GM12878 (cell line): ENCODE measurements around the gene RASSF4. TPM values are rescaled to one million over a fixed set of nuclear protein-coding genes. Genes with fewer than 3 reads are reported as not detected.

Source experiments
- ATAC-seq: fragments of 200-7000 bp; cut with Tn5 transposase; 3 replicates; pipeline ENCODE4 v1.9.1; 2020; ENCODE audit warnings: mild to moderate bottlenecking, moderate library complexity
- BruUV-seq: library from RNA; stranded (reverse); fragments of 400-500 nt; replicated peaks from 2 replicates; lab custom pipeline; 2021; lab: Mats Ljungman, UMichigan
- CTCF ChIA-PET: fragments of 300-600 bp; sonication (Branson Sonifier 250); formaldehyde crosslinking; extraction: SDS; loops from one replicate; lab custom pipeline; 2021; ENCODE audit warnings: inconsistent platforms; lab: Yijun Ruan, JAX
- POLR2A ChIA-PET: fragments of 350-600 bp; formaldehyde crosslinking; extraction: SDS; loops from one replicate; lab custom pipeline; 2021; ENCODE audit warnings: inconsistent platforms; lab: Charles Lee
- RAD21 ChIA-PET: fragments of 300-600 bp; sonication (Branson Sonifier 250); formaldehyde crosslinking; loops from one replicate; lab custom pipeline; 2023; ENCODE audit warnings: antibody characterized with exemption; ENCODE audit not compliant: unreplicated experiment; lab: Charles Lee
- SMC1A ChIA-PET: fragments of 300-600 bp; sonication (Branson Sonifier 250); formaldehyde crosslinking; loops from one replicate; lab custom pipeline; 2023; ENCODE audit not compliant: unreplicated experiment, uncharacterized antibody; lab: Charles Lee
- DNase-seq: peaks from one replicate; pipeline ENCODE4 v3.0.0-alpha.2; 2011; ENCODE audit warnings: low read depth, low spot score
- FAIRE-seq: peaks from 3 replicates; lab custom pipeline; 2011; peaks lifted over from hg19 to GRCh38; lab: Jason Lieb, UNC
- H2AFZ ChIP-seq: 2 replicates; pipeline ENCODE4 v1.6.0; 2011; ENCODE audit warnings: low read depth, low read length, control low read depth; ENCODE audit not compliant: control insufficient read depth
- H3K27ac ChIP-seq: 2 replicates; pipeline ENCODE4 v1.5.1; 2011; ENCODE audit warnings: control low read depth; ENCODE audit not compliant: control insufficient read depth, insufficient read depth
- H3K27me3 ChIP-seq, 2 experiments: replicated peaks in 1 of 2; 2 replicates each; pipeline versions ENCODE4 v1.6.0 to v1.6.1; 2011; ENCODE audit warnings: low read length in 1 of 2; ENCODE audit not compliant: control insufficient read depth in 2 of 2, insufficient read depth in 2 of 2
- H3K36me3 ChIP-seq, 2 experiments: 2 replicates each; pipeline ENCODE4 v1.5.1; 2011; ENCODE audit warnings: low read length in 1 of 2; ENCODE audit not compliant: control insufficient read depth in 2 of 2, insufficient read depth in 2 of 2
- H3K4me1 ChIP-seq: 2 replicates; pipeline ENCODE4 v1.6.1; 2011; ENCODE audit warnings: mild to moderate bottlenecking, low read length, moderate library complexity, mixed read lengths; ENCODE audit not compliant: control insufficient read depth, insufficient read depth
- H3K4me2 ChIP-seq: 2 replicates; pipeline ENCODE4 v1.6.0; 2011; ENCODE audit warnings: control low read depth; ENCODE audit not compliant: control insufficient read depth, insufficient read depth
- H3K4me3 ChIP-seq: fragments of 200-600 bp; sonication (generic); 2 replicates; pipeline ENCODE4 v1.5.1; 2016
- H3K79me2 ChIP-seq: 2 replicates; pipeline ENCODE4 v1.6.0; 2011; ENCODE audit warnings: low read length; ENCODE audit not compliant: control insufficient read depth, insufficient read depth
- H3K9ac ChIP-seq: 2 replicates; pipeline ENCODE4 v1.8.0; 2011; ENCODE audit warnings: low read length, control low read depth, mixed read lengths; ENCODE audit not compliant: control insufficient read depth, insufficient read depth
- H3K9me3 ChIP-seq: replicated peaks from 3 replicates; pipeline ENCODE4 v1.5.1; 2011; ENCODE audit warnings: mild to moderate bottlenecking, low read length; ENCODE audit not compliant: control insufficient read depth, insufficient read depth
- H4K20me1 ChIP-seq: 2 replicates; pipeline ENCODE4 v1.6.0; 2011; ENCODE audit not compliant: control insufficient read depth, insufficient read depth
- EGR1 ChIP-seq, 2 experiments: IDR thresholded peaks; 1 replicate in 1 of 2; 2 replicates in 1 of 2; pipeline ENCODE4 v1.6.1; 2011 to 2012; ENCODE audit warnings: low read depth in 2 of 2, low read length in 2 of 2, borderline replicate concordance in 1 of 2, mild to moderate bottlenecking in 1 of 2, moderate library complexity in 1 of 2
- HDAC2 ChIP-seq: fragments of 200-600 bp; sonication (generic); IDR thresholded peaks from 2 replicates; pipeline ENCODE4 v1.6.1; 2017
- IRF4 ChIP-seq: IDR thresholded peaks from 2 replicates; pipeline ENCODE4 v1.6.1; 2011; ENCODE audit warnings: low read depth, low read length
- MTA3 ChIP-seq: IDR thresholded peaks from 2 replicates; pipeline ENCODE4 v1.6.1; 2012; ENCODE audit warnings: low read length, inconsistent platforms, borderline replicate concordance
- NFIC ChIP-seq: IDR thresholded peaks from 2 replicates; pipeline ENCODE4 v1.6.1; 2012; ENCODE audit warnings: low read depth, mild to moderate bottlenecking, inconsistent platforms, low read length, moderate library complexity
- POLR2A ChIP-seq: IDR thresholded peaks from 2 replicates; pipeline ENCODE4 v1.6.1; 2011; ENCODE audit warnings: low read depth, mild to moderate bottlenecking, low read length
- SRF ChIP-seq, 2 experiments: IDR thresholded peaks; 2 replicates each; pipeline ENCODE4 v1.6.1; 2011; ENCODE audit warnings: low read depth in 2 of 2, low read length in 2 of 2, mild to moderate bottlenecking in 1 of 2, moderate library complexity in 1 of 2
- STAT3 ChIP-seq: IDR thresholded peaks from 2 replicates; pipeline ENCODE4 v1.6.1; 2011; ENCODE audit warnings: low read depth, low read length, improper control_type of control experiment
- ZNF24 ChIP-seq: fragments of 450-650 bp; IDR thresholded peaks from 2 replicates; pipeline ENCODE4 v1.6.1; 2017; ENCODE audit warnings: antibody characterized with exemption, mild to moderate bottlenecking
- WGBS: methylation state at CpG from one replicate; pipeline ENCODE4 v1.1.6; 2016; ENCODE audit warnings: low lambda C conversion rate; ENCODE audit not compliant: insufficient replicate concordance, insufficient coverage; ENCODE audit errors: missing lambda C conversion rate; 5-methylcytosine and 5-hydroxymethylcytosine counted together
- in situ Hi-C: fragments of 300-500 bp; cut with MboI; formaldehyde crosslinking; loops from 9 replicates; pipeline ENCODE4 v1.14.3; 2018; ENCODE audit warnings: mixed read lengths
- intact Hi-C: fragments of 100-400 bp; cut with micrococcal nuclease; formaldehyde crosslinking; loops from one replicate; pipeline ENCODE4 v1.14.2; 2022; ENCODE audit not compliant: unreplicated experiment
- polyA plus RNA-seq, 11 experiments: library from polyadenylated mRNA; depleted of rRNA in 4 of 11; unstranded in 6 of 11; stranded (reverse) in 5 of 11; fragments of >200 nt; fragmentation: Nextera tagmentation in 4 of 11; fragmentation: Illumina TruSeq in 1 of 11; extraction: Ambion mirVana in 4 of 11; extraction: Trizol in 1 of 11; gene quantifications; 1 replicate in 1 of 11; 2 replicates in 10 of 11; pipeline versions ENCODE4 v1.2.1 to v1.2.3, GENCODE V29; 2011 to 2016; ENCODE audit warnings: inconsistent platforms in 2 of 11, missing spikeins in 2 of 11, low read depth in 1 of 11
- total RNA-seq, 4 experiments: library from RNA; depleted of rRNA in 3 of 4; stranded (reverse); fragments of >200 nt in 3 of 4; fragmentation: Illumina TruSeq in 1 of 4; extraction: Trizol in 1 of 4; gene quantifications; 2 replicates each; pipeline versions ENCODE4 v1.2.1 to v1.2.3, GENCODE V29; 2013 to 2021
- TF ChIP-seq, protein P1 (sequence below): fragments of 150-350 bp; IDR thresholded peaks from 2 replicates; pipeline ENCODE4 v1.6.1; 2016; ENCODE audit warnings: low read depth, low read length
- TF ChIP-seq, protein P2 (sequence below), 3 experiments: IDR thresholded peaks in 2 of 3; conservative IDR thresholded peaks in 1 of 3; 2 replicates each; pipeline ENCODE4 v1.5.1; 2011; ENCODE audit warnings: low read depth in 3 of 3, low read length in 3 of 3, mild to moderate bottlenecking in 3 of 3, control low read depth in 2 of 3, moderate library complexity in 2 of 3, inconsistent platforms in 1 of 3, mixed read lengths in 1 of 3; ENCODE audit not compliant: control insufficient read depth in 2 of 3, insufficient read depth in 1 of 3; ENCODE audit errors: extremely low read depth in 1 of 3

Gene RASSF4
- total and polyA plus RNA-seq, 10 of the 15 experiments (the other 5 are each of a cell fraction or from before 2014, with no cell fraction given) = 3.7 to 71.1 (median 16.8) TPM

DNA sequence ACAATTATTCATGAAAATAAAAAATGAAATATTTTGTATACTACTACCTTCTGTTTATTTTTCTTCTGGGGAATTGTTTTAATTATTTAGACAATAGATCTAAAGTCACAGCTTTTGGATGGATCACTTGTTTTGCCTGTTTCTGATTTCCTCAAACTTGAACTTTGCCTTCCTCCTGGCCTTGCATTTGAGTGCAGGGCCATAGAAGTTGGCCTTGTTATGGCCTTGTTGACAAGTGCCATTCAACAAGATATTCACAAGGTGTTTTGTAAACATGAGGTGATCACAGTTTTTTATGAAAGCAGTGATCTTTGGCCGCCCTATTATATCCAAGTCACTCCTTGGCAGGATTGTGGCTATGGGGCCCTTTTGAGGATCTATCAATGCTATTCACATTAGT is 45.7 kb downstream of the RASSF4 start:
- Histone ChIP-seq H3K4me2 (no peak overlapping the region), H3K9me3 (peaks cover 4% of the 10 kb centered on the region), H3K27ac (no peak overlapping the region), H3K4me3 (no peak overlapping the region), H4K20me1 (no peaks in the 10 kb centered on the region), H3K36me3 (0 out of 4 replicates have a peak, but pooled peaks cover 0 to 3% of the 10 kb centered on the region in 2 experiments)
- intact Hi-C loops (loop anchor here (10.0 kb wide), 1 partner anchor 950 kb away; no protein-coding TSS in a partner anchor), in situ Hi-C loops (loop anchor here (10.0 kb wide), 1 partner anchor 1020 kb away; no protein-coding TSS in a partner anchor)
- CTCF ChIA-PET = interaction anchor here (1.0 to 2.3 kb wide), 5 partner anchors 11 to 230 kb away, joined by 3 to 10 read pairs (median 3); no protein-coding TSS in a partner anchor
- WGBS = 95% methylated on average over 1 of the region's 1 CpG
- RAD21 ChIA-PET = interaction anchor here (1.3 to 4.8 kb wide), 2 partner anchors 72 to 230 kb away, joined by 3 to 24 read pairs; no protein-coding TSS in a partner anchor
- no peak for DNase-seq
- no TSS peak for BruUV-seq
- TF ChIP-seq STAT3 = no peak
- TF ChIP-seq SRF (IDR thresholded peaks at IDR 0.05; ENCODE audit: low read depth in 2 of 2, low read length in 2 of 2) = no peak
- TF ChIP-seq, protein P1, sequence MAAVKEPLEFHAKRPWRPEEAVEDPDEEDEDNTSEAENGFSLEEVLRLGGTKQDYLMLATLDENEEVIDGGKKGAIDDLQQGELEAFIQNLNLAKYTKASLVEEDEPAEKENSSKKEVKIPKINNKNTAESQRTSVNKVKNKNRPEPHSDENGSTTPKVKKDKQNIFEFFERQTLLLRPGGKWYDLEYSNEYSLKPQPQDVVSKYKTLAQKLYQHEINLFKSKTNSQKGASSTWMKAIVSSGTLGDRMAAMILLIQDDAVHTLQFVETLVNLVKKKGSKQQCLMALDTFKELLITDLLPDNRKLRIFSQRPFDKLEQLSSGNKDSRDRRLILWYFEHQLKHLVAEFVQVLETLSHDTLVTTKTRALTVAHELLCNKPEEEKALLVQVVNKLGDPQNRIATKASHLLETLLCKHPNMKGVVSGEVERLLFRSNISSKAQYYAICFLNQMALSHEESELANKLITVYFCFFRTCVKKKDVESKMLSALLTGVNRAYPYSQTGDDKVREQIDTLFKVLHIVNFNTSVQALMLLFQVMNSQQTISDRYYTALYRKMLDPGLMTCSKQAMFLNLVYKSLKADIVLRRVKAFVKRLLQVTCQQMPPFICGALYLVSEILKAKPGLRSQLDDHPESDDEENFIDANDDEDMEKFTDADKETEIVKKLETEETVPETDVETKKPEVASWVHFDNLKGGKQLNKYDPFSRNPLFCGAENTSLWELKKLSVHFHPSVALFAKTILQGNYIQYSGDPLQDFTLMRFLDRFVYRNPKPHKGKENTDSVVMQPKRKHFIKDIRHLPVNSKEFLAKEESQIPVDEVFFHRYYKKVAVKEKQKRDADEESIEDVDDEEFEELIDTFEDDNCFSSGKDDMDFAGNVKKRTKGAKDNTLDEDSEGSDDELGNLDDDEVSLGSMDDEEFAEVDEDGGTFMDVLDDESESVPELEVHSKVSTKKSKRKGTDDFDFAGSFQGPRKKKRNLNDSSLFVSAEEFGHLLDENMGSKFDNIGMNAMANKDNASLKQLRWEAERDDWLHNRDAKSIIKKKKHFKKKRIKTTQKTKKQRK = no peak
- TF ChIP-seq EGR1 (IDR thresholded peaks at IDR 0.05; ENCODE audit: borderline replicate concordance in 1 of 2, low read depth in 2 of 2, low read length in 2 of 2) = no peak
- TF ChIP-seq IRF4 = no peak
- TF ChIP-seq, protein P2, sequence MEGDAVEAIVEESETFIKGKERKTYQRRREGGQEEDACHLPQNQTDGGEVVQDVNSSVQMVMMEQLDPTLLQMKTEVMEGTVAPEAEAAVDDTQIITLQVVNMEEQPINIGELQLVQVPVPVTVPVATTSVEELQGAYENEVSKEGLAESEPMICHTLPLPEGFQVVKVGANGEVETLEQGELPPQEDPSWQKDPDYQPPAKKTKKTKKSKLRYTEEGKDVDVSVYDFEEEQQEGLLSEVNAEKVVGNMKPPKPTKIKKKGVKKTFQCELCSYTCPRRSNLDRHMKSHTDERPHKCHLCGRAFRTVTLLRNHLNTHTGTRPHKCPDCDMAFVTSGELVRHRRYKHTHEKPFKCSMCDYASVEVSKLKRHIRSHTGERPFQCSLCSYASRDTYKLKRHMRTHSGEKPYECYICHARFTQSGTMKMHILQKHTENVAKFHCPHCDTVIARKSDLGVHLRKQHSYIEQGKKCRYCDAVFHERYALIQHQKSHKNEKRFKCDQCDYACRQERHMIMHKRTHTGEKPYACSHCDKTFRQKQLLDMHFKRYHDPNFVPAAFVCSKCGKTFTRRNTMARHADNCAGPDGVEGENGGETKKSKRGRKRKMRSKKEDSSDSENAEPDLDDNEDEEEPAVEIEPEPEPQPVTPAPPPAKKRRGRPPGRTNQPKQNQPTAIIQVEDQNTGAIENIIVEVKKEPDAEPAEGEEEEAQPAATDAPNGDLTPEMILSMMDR (IDR thresholded peaks at IDR 0.05 in 2 of 3, conservative IDR thresholded peaks at IDR 0.05 in 1 of 3; ENCODE audit: control insufficient read depth in 2 of 3, extremely low read depth in 1 of 3, insufficient read depth in 1 of 3, low read depth in 3 of 3, low read length in 3 of 3) = no peak
- TF ChIP-seq NFIC = no peak
- TF ChIP-seq MTA3 = no peak
- no peak for TF ChIP-seq ZNF24
- TF ChIP-seq POLR2A = no peak
- TF ChIP-seq HDAC2 = no peak
- TF ChIP-seq, all 136 proteins: peak for 0
- H3K9ac ChIP-seq = no peak overlapping the region
- POLR2A ChIA-PET = no interaction called here
- SMC1A ChIA-PET = interaction anchor here (6.6 kb wide), 1 partner anchor 72 kb away, joined by 48 read pairs; no protein-coding TSS in a partner anchor
- H3K79me2 ChIP-seq = peaks cover 11% of the 10 kb centered on the region
- H3K27me3 ChIP-seq = no peaks in the 10 kb centered on the region
- peaks cover 4% of the 10 kb centered on the region; the same call in 1 of the 2 replicates for H3K4me1 ChIP-seq
- FAIRE-seq (no peak), ATAC-seq (no peak)
- no peak overlapping the region for H2AFZ ChIP-seq
